GM19025 (cell line): ENCODE results near the gene DNAJB5.
"Not testable (repeated sequence)": the region's sequence is repeated elsewhere in the genome, so short reads cannot be mapped to it uniquely, and the experiment has no call there.

Experiments
- ATAC-seq: cut with Tn5 transposase; IDR thresholded peaks from one replicate; pipeline ENCODE4 v1.9.1; 2021; ENCODE audit warnings: mild to moderate bottlenecking, low read depth, moderate library complexity; ENCODE audit not compliant: unreplicated experiment

The DNAJB5 gene

DNA sequence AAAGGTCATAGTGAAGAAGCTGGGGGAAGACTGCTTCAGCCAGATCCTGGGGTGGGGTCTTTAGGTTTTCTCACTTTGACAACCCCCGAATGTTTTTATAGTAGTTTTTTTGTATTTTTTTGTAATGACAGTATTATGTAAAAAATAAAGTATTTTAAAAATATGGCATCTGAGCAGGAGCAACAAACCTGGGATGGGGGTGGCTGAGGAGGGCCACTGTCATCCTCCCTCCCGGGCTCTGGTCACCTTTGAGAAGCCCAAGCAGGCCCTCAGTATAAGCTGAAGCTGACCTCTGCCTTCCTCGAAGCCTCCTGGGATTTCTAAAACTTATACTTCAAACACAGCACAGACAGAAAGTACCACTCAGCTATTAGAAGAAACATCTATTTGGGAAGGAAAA, 8.7 kb downstream of the DNAJB5 start:
- ATAC-seq = no peak

DNA sequence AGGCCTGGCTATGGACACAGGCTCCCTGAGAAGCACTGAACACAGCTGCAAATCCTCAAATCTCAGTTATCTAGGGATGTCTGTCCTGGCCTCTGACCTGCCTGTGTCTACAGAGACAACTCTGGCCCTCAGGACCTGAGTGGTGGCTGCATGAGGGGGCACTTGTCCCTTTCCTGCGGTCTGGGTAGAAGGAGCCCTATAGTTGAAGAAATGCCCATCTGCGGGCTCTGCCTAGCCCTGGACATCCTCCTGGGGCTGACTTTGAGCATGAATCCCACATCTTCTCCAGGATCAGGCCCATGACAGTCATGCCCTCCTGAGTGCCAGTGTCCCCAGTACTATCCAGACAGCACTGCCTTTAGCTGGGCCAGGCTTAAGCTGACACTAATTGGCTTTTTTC, 10.0 kb downstream of the DNAJB5 start:
- ATAC-seq = no peak

DNA sequence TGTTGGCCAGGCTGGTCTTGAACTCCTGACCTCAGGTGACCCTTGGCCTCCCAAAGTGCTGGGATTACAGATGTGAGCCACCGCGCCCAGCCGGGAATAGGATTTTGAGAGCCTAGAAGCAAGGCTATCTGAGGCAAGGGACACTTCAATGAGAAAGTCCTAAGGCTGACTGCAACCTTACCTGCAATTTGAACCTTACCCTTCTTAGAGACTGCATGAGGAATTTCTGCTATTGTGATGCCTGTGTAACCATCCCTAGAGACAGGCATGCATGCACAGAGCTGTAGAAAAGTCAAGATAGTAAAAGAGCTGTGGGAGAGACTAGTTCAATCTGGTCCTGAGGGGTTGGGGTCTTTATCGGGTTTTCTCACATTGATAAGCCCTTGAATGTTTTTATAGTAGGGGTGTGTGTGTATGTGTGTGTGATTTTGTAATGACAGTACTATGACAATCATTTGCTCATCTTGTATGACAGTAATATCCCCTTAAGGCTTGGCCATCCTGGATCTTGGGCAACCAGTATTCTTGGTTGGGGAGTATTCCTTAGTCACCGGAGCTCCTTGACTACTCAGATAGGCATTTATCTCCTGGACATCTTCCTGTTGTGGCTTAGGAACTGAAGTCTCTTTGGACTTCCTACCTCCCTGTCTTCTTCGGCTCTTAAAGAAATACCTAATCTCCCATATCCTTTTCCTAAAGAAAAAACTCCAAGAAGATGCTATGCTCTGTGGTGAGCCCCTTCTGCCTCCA, 11.2 kb downstream of the DNAJB5 start:
- no peak for ATAC-seq

DNA sequence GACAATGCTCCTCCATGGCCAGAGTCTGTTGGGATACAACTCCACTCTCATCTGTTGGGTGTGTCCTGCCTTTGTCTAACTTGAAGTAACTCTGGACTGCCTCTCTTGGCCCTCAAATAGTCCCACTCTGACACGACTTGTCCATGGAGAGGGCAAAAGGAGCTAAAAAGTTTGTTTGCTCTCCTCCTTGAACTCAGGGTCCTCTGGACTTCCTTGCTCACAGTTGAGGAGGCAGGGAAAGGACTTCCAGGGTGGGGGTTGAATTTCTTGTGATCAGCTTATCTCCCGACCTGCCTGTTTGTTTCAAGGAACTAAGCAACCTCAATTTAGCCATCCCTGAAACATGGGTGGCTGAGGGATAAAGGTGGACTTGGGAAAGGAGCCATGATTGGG, 11.7 kb downstream of the DNAJB5 start:
- no peak for ATAC-seq

DNA sequence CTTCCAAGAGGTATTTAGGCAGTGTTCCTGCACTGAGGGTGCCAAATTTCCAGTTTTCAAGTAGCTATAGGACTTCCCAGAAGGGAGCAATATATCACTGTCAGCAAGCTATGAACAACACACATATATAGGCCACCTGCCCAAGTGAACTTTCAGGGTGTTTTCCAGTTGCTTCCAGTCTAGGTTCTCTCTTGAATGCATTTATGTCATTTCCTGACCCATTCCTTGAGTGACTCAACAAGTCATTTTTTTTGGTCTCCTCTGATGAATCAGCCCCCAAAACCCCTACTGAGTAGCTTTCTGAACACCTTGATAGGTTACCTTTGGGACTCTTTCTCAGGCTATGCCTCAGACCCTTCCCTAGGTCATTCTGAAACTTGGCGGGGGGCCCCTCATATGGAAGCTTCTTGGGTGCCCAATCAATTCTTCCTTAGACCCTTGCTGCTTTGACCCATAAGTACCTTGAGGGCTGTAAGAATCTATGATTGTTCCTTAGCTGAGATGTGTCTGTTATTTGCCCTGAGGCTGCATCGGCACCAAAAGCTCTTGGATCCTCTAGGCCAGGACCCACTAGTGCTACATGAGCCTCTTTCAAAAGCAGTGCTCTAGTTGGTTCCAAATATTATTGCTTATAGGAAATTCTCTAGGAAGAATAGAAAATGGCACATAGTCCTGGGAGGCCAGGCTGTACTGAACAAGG, 12.4 kb downstream of the DNAJB5 start:
- no peak for ATAC-seq

DNA sequence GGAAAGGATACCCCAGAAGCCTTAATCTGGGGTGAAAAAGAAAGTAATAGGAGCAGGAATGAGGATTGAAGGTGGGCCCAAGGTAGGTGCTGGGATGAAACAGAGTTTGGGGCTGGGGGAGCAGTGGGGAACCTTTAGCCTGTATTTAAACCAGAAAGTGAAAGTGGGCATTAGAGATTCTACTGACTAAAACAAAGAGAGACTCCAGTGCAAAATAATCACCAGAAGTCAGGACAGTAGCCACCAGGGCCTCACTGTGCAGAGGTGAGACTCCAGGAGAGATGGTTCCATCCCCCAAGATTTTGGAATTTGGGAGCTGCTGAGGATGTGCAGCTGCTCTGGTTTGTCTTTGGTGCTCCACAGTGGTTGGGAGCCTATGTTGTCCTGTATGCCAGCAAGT, 13.1 kb downstream of the DNAJB5 start:
- ATAC-seq = no peak

DNA sequence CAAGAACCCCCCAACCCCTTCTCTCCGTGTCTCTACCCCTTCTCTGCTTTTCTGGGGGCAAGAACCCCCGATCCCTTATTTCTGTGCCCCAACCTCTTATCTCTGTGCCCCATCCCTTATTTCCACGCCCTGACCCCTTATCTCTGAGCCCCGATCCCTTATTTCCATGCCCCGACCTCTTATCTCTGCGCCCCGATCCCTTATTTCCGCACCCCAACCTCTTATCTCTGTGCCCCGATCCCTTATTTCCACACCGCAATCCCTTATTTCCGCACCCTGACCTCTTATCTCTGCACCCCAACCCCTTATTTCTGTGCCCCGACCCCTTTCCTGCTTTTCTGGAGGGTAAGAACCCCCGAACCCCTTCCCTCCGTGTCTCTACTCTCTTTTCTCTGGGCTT, 14.8 kb downstream of the DNAJB5 start:
- not testable (repeated sequence) for ATAC-seq

DNA sequence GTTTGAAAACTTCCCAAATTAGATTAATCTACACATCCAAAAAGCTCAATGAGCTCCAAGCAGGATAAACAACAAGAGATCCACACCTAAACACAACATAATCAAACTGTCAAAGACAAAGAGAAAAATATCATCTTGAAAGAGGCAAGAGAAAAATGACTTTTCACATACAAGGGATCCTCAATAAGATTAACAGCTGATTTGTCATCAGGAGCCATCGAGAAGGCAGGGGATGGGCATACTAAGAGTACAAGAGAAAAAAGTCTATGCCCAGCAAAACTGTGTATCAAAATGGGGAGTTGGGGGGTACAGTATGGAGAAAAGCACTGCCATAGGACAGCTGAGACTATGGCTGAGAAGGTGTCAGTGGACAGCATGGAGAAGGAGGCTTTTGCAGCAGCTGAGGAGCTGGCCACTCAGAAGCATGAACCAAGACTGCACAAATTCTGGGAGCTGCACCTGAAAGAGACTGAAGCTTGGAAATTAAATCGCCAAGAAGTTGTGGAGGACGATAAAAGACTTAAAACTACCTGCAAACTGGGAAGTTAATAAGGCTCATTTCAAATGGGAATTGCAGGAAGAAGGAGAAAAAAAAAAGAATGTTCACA, 20.9 kb downstream of the DNAJB5 start:
- no peak for ATAC-seq

DNA sequence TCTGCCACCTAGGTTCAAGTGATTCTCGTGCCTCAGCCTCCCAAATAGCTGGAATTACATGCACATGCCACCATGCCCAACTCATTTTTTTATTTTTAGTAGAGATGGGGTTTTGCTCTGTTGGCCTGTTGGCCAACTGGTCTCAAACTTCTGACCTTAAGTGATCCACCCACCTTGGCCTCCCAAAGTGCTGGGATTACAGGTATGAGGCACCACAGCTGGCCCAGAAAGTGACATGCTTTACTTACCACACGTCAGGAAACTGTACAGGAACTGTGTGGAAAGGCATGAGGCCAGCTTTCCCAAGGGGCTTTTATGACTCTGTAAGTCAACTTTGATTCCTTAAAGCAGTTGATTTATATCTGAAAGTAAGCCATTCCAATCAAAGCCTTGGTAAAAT, 25.0 kb downstream of the DNAJB5 start:
- ATAC-seq = no peak

DNA sequence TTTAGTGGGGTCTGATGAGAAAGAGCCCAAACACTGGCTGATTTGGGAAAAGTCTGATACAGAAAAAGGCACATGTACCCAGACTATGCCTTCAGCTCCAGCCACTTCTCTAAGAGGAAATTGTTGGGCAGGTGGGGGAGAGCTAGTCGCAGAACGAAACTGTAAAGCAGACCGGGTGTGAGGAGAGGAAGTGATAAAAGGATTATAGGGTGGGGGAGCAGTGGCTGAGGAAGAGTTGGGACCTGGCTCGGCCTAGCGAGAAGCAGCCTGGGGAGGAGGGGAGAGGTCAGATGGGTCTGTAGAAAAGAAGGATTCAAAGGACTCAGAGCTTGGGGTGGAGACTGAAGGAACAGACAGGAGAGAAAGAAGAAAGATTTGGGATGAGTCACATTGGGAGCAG, 33.9 kb downstream of the DNAJB5 start:
- not testable (repeated sequence) for ATAC-seq

DNA sequence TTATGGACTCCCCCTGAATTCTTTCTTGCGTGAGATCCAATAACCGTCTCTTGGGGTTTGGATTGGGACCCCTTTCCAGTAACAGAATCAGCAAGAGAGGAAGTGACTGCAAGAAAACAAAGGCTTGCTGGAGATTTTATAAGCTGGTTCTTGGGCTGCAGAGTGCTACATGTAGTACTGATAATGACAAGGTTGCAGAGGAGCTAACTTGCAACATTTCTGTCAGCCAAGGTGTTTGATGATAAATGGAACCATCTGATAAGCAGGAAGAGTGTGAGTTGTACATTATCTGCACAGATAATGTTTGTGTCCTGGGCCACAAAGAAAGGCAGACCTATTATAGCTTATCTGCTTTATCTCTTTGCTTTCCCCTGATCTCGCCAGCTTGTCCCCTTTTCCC, 37.1 kb downstream of the DNAJB5 start:
- no peak for ATAC-seq

DNA sequence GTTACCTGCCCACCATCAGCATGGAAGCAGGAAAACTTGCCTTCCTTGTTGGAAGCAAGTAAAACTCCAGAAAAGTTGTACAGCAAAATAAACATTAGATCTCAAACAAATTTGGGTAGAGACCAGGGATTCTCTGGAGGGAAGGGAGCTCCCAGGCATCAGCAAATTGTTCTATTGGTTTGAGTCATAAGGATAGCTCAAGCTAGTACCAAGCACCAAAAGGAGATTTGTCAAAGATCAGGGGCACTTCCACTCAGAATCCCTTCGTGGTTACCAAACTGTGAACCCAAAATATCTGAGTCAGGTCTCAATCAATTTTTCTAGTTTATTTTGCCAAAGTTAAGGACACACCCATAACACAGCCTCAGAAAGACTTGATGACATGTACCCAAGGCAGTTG, 37.8 kb downstream of the DNAJB5 start:
- ATAC-seq = no peak

DNA sequence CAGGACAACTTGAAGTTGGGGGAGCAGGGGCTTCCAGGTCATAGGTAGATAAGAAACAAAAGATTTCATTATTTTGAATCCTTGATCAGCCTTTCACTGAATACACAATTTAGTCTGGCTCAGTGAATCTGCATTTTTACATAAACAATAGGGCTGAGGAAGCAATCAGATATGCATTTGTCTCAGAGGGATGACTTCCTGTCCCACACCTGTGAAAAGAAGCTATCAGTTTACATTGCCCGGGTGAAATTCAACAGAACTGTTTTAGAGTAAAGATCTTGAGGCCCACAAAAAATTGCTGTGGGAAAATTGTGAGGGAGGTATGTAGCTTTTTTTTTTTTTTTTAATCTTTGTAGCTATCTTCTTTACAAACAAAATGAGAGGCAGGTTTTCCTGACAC, 38.3 kb downstream of the DNAJB5 start:
- no peak for ATAC-seq

DNA sequence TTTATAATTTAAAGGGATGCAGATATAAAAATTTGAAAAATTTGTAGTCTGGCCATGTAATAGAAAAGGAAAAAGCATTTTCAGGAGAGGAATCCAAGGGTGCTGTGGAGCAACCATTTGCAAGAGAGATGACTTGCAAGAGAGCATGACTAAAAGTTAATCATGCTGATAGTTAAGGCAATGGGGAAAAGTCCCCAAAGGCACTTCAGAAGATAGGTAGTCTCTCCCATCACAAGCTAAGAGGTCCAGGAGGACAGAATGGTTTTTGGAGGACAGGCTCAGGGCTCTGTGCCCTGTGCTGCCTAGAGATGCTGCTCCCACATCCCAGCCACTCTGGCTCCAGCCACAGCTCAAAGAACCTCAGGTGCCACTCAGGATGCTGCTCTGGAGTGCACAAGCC, 38.8 kb downstream of the DNAJB5 start:
- ATAC-seq = no peak

DNA sequence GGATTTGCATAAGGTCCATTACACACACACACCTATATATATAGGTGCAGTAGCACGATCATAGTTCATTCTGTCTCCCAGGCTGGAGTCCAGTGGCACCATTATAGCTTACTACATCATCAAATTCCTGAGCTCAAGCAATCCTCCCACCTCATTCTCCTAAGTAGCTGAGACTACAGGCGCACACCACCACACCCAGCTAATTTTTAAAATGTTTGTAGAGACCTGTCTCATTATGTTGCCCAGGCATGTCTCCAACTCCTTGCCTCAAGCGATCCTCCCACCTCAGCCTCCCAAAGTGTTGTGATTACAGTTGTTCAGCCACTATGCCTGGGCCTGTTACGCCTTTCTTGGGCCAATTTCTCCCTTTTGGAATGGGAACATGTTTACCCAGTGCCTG, 39.7 kb downstream of the DNAJB5 start:
- ATAC-seq = no peak

DNA sequence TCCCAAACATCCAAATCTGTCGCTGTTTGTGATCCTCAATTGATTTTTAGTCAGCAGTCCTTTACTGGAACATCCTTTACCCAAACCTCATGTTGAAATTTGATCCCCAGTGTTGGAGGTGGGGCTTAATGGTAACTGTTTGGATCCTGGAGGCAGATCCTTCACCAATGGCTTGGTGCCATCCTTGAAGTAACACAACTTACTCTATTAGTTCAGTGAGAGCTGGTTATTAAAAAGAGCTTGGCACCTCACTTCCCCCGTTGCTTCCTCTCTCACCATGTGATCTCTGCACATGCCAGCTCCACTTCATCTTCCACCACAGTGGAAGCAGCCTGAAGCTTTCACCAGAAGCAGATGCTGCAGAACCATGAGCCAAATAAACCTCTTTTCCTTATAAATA, 40.3 kb downstream of the DNAJB5 start:
- no peak for ATAC-seq

DNA sequence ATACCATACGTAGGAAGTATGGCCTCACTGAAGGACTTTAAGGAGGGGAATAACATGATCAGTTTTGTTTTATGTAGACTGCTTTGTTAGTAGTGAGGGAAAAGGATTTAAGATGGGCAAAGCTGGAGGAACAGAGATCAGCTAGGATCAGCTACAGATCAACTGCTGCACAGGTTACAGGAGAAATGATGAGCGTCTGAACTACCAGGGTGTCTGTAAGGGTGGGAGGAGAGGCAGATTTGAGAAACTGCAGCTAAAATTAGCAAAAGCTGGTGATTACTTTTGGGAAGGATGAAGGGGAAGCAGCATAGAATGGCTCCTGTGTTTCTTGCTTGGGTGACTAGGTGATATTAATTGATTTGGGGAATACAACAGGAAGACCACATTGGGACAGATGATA, 43.6 kb downstream of the DNAJB5 start:
- no peak for ATAC-seq

DNA sequence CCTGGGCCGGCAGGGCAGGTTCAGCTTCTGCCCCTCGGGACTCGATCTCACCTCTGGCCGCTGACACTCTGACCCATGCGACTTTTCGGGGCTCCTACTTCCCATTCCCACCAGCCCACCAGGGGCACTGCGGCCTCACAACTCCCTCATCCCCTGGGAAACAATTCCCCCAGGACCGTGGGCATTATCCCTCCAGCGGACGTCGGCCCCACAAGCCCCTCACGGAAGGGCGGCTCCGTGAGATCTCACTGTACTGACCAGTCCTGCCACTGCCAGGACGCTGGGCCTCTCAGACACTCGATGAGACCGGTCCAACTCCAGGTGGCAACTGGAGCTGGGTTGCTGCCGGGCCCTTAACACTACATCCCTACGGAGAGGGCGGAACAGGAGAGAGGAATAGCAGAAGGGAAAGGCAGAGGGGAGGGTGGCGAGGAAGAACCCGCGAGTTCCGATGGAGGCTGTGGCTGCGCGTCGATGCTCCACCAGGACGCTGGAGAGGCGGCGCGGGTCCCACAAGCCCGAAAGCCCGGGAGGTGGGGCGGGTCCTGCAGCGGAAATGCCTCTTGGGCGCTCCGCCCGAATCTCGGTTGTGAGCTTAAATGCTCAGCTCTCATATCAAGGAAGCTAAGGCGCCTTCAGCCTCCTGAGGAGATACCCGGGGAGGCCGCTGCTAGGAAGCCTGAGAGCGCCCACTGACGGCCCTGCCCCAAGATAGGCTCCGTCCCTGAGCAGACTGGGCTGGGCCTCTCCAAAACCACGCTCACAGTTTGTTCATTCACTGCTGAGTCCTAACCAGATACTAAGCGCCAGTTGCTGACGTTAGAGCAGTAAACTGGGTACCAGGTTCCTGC, 46.5 kb downstream of the DNAJB5 start:
- no peak for ATAC-seq

DNA sequence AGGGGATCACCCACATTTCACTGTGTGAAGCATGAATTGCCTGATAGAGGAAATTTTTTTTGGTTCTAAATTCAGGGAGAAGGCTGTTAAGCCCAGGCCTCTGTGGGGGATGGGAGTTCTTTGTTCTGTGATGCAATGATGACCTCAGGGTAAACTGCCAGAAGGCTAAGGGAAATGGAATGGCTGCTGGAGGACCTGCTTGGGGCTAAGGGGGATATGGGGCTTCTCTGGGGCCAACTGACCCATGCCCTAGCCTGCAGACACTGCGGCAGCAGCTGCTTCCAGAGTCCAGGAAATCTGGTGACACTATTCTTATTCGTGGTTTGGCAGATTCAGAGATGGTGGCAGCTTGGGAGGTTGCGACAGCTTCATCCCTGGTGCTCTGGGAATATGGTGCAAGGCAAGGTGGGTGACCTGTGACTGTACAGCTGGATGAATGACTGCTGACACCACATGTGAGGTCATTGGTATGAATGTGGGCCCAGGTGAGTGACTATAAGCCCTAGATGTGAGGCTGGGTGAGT, 52.6 kb downstream of the DNAJB5 start:
- ATAC-seq = no peak

DNA sequence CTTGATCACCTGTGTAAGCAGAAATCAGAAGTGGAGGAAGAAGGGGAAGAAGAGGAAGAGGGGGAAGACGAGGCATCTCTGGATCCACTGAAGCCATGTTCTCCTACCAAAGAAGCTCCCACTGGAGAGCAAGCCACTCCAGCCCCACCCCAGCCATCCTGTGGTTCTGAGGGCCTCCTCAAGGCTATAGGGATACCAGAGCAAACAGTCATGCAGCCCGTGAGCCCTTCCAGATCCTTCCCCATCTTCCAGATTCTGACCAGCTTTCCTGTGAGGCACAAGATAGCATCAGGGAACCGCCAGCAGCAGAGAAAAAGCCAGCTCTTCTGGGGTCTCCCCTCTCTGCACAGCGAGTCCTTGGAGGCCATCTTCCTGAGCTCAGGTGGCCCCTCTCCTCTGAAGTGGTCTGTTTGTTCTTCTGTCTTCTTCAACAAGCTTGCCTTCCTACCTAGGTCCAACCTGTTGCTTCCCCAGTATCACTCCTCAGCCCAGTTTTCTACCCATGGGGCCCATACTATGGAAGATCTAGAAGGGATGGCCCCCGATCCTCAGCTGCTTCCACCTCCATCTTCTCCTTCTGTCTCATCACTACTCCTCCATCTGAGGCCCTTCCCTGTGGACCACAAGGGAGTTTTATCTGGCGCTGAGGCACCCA, 53.5 kb downstream of the DNAJB5 start:
- ATAC-seq = no peak
